Activated CD4-positive, alpha-beta T cell treated with anti-CD3 and anti-CD28 coated beads, Interleukin-2, amount 50 U/mL, for 24 hours (primary cell): Measurements from ENCODE around the gene BAG3.
"Not testable (repeated sequence)": the region's sequence is repeated elsewhere in the genome, so short reads cannot be mapped to it uniquely, and the experiment has no call there.

Source experiments
- DNase-seq, 2 donors: peaks; one replicate each; pipeline ENCODE4 v3.0.0-alpha.2; 2020; ENCODE audit warnings: low read depth in 1 of 2, low spot score in 1 of 2

BAG3 gene

GRCh38 chr10:119650692-119651513, at the start of gene BAG3:
TSS of gene BAG3 (plus strand) at chr10:119651380. CDS start at chr10:119651676, 296 bp downstream.
- DNase-seq = peak; percentile 72 to 74

- DNase-seq = peak in 1 of 2 donors; percentile 9
These were observed 48.7 kb upstream of the BAG3 start for GRCh38 chr10:119602241-119603095.

- no peak for DNase-seq
These were observed 46.7 kb upstream of the BAG3 start for GRCh38 chr10:119604468-119604867.

GRCh38 chr10:119608316-119609155, 42.6 kb upstream of the BAG3 start:
- peak in 1 of 2 donors; percentile 30 for DNase-seq

GRCh38 chr10:119609516-119609915, 41.7 kb upstream of the BAG3 start:
- no peak for DNase-seq

GRCh38 chr10:119611433-119611832, 39.7 kb upstream of the BAG3 start:
- no peak for DNase-seq

GRCh38 chr10:119613741-119614140, 37.4 kb upstream of the BAG3 start:
- DNase-seq = no peak

- no peak for DNase-seq
These were observed 36.5 kb upstream of the BAG3 start for GRCh38 chr10:119614686-119615085.

- DNase-seq = no peak
These were observed 34.2 kb upstream of the BAG3 start for GRCh38 chr10:119616882-119617570.

- no peak for DNase-seq
These were observed 32.0 kb upstream of the BAG3 start for GRCh38 chr10:119619215-119619614.

- DNase-seq = not testable (repeated sequence)
These were observed 31.4 kb upstream of the BAG3 start for GRCh38 chr10:119619811-119620210.

GRCh38 chr10:119620241-119621077, 30.7 kb upstream of the BAG3 start:
- DNase-seq = no peak

- DNase-seq = no peak
These were observed 30.1 kb upstream of the BAG3 start for GRCh38 chr10:119621078-119621384.

- DNase-seq = no peak
These were observed 25.5 kb upstream of the BAG3 start for GRCh38 chr10:119625570-119626280.

- DNase-seq = no peak
These were observed 20.9 kb upstream of the BAG3 start for GRCh38 chr10:119630300-119630699.

- DNase-seq = no peak
These were observed 17.5 kb upstream of the BAG3 start for GRCh38 chr10:119633538-119634218.

GRCh38 chr10:119634219-119634544, 17.0 kb upstream of the BAG3 start:
- DNase-seq = no peak

GRCh38 chr10:119637631-119638030, 13.5 kb upstream of the BAG3 start:
- no peak for DNase-seq

- DNase-seq = no peak
These were observed 12.2 kb upstream of the BAG3 start for GRCh38 chr10:119638982-119639381.
